GM19240 (cell line): ENCODE results near the gene HEPHL1.
"Not testable (repeated sequence)": the region's sequence is repeated elsewhere in the genome, so short reads cannot be mapped to it uniquely, and the experiment has no call there.

Experiments used
- DNase-seq: peaks from one replicate; pipeline ENCODE4 v3.0.0; 2011; ENCODE audit warnings: low spot score; ENCODE audit not compliant: insufficient read length

HEPHL1 gene

GRCh38 chr11:94089341-94089740, 68.2 kb downstream of the HEPHL1 start:
- no peak for DNase-seq

DNA sequence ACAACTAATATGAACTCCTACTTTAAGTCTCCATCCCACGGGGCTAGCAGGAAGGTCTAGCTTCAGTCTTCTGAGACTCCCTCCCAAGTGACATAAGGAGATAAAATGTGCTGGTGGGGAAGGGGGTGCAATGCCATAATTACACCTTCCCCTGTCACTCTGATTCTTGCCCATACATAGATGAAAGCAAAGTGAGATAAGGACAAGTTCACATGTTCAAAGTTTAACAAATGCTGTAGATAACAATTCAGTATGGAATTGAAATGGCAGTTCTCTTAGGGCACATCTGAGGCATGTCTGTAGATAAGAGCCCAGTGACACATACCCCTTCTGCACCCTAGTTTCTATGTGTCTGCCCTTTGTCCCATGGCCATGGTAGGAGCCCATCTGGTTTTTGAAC, 69.2 kb downstream of the HEPHL1 start:
- no peak for DNase-seq

- no peak for DNase-seq
Measured at GRCh38 chr11:94091091-94091490, 69.9 kb downstream of the HEPHL1 start.

DNA sequence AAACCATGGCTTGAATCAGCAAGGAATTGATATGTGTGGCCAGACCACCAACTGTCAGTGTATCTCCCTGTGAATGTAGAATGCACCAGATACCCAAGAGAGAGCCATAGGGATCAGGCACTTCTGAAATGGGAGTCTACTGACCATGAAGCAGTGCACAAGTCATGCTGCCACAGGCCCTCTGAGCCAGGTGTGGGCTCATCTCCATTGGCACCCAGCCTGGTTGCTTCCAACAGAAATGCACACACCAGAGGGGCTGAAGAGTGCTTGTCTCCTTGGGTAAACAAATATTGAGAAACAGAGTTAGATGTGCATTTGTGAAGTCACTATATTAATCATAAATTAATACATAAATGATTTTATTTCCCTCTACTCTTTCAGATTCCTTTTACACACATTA, 79.1 kb downstream of the HEPHL1 start:
- no peak for DNase-seq

GRCh38 chr11:94103471-94103870, 82.3 kb downstream of the HEPHL1 start:
- no peak for DNase-seq

- no peak for DNase-seq
Measured at GRCh38 chr11:94104734-94105133, 83.6 kb downstream of the HEPHL1 start.

GRCh38 chr11:94106716-94107115, 85.6 kb downstream of the HEPHL1 start:
- DNase-seq: no peak

DNA sequence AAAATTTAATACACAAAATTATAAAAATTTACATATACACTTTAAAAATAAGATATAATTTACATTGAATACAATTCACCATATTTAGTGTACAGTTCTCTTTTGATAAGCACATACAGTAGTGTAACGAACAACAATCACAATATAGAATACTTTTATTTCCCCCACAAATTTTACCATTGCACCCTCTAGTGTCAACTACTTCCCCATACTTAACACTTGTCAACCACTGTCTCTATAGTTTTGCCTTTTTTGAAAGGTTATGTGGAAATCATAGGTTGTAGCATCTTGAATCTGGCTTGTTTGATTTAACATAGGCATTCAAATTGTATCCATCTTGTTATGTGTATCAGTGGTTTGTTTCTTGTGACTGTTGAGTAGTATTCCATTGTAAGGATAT, 86.2 kb downstream of the HEPHL1 start:
- no peak for DNase-seq

GRCh38 chr11:94111241-94111640, 90.1 kb downstream of the HEPHL1 start:
- DNase-seq: no peak

- DNase-seq: no peak
Measured at GRCh38 chr11:94111660-94112059, 90.5 kb downstream of the HEPHL1 start.

DNA sequence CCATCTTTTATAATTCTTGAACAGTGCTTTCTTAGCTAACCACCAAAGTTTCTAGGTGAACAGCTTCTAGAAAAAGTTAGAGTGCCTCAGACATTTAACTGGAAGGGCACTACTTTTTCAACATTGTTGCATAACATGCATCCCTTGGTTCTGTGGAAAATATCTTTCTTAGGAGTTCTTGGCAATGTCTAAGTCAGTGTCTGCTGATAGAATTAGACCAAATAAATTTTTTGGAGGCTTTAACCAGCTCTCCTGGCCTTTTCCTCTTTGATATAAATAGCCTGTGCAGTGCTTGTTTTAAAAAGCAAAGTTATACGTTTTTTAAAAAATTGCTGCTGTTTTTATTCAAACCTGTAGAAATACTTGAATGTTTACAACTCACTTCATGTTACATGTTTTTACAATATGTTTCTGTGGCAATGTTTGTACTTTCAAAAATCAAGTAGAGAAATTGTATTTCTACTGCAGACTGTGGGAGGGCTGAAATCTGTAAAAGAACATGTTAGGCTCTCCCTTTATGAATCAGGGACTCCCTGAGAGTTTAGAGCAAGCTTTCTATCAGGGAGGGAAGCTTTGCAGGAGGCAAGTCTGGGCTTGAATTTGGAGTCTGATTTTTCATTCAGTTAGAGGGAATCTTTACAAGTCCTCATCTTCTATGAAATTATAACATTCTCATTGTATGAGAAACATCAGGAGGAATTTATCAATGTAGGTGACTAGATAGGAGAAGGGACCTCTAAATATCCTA, 91.2 kb downstream of the HEPHL1 start:
- no peak for DNase-seq

DNA sequence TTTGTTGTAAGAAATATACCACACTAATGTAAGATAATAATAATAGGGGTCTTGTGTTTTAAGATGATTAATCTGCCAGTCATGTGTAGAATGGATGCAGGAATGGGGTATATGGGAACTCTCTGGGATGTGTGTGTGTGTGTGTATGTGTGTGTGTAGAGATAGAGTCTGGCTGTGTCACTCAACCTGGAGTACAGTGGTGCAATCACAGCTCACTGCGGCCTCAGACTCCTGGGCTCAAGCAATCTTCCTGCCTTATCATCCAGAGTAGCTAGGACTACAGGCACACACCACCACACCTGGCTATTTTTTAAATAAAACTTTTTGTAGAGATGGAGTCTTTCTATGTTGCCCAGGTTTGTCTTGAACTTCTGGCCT, 96.0 kb downstream of the HEPHL1 start:
- no peak for DNase-seq

DNA sequence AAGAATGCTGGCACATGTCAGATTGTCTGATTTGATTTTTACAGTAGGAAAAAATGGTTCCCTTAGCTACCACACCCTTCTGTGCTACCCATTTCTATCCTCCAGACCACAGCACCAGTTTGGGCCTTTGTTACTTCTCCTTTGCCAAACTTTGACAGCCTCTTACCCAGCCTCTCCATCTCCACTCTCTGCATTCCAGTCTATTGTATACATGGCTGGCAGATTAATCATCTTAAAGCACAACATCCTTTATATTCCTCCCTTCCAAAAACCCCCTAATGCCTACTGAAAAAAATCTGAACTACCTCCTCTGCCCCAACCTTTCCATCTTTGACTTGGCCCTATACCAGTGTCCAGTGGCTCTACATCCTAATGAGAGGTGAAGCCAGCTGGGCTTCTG, 96.7 kb downstream of the HEPHL1 start:
- no peak for DNase-seq

GRCh38 chr11:94119676-94120075, 98.5 kb downstream of the HEPHL1 start:
- not testable (repeated sequence) for DNase-seq

DNA sequence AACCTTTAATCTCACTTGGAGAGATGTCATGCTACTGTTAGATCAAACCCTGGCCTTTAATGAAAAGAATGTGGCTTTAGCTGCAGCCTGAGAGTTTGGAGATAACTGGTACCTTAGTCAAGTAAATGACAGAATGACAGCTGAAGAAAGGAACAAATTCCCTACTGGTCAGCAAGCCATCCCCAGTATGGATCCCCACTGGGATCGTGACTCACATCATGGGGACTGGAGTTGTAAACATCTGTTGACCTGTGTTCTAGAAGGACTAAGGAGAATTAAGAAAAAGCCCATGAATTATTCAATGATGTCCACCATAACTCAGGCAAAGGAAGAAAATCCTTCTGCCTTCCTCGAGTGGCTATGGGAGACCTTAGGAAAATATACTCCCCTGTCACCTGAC, 99.4 kb downstream of the HEPHL1 start:
- not testable (repeated sequence) for DNase-seq

GRCh38 chr11:94120946-94121345, 99.8 kb downstream of the HEPHL1 start:
- no peak for DNase-seq

DNA sequence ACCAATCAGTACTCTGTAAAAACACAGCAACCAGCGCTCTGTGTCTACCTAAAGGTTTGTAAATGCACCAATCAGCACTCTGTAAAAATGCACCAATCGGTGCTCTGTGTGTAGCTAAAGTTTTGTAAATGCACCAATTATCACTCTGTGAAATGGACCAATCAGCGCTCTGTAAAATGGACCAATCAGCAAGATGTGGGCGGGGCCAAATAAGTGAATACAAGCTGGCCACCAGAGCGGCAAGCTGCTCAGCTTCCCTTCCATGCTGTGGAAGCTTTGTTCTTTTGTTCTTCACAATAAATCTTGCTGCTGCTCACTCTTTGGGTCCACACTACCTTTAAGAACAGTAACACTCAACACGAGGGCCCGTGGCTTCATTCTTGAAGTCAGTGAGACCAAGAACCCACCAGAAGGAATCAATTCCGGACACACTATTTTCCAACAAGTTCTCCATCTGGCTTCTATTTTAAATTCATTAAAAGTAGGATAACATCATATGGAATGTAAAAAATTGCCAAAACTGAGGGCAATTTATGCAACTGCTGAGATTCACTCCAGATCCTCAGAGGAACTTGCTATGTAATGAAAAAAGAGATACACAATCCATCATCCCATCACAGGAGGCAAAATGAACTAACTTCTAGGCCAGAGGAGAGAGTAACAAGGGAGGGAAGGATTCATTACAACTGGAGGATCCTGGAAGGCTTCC, 104.4 kb downstream of the HEPHL1 start:
- DNase-seq: no peak

DNA sequence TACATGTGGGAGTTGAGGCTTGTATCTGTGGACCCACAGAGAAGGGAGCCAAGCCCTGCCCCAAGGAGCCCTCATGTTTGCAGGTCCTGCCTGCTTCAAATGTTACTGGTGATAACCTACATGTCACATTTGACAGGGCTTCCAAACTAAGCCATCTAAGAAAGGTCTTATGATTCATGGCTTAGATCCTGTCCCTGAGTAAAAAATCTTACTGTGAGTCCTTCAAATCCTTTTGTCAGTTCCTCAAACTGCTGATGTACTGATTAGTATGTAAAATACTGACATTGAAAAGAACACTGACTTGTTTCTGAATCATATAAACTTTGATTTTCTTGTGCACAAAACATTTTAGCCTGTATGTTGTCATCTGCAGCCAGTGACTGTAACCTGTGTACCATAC, 106.5 kb downstream of the HEPHL1 start:
- DNase-seq: no peak

GRCh38 chr11:94128291-94128745, 107.2 kb downstream of the HEPHL1 start:
- no peak for DNase-seq

GRCh38 chr11:94128746-94129511, 107.8 kb downstream of the HEPHL1 start, which contains the start of gene PANX1:
TSS of gene PANX1 (plus strand) at chr11:94128841. CDS start at chr11:94129313, 472 bp downstream.
- peak; percentile 52 for DNase-seq

DNA sequence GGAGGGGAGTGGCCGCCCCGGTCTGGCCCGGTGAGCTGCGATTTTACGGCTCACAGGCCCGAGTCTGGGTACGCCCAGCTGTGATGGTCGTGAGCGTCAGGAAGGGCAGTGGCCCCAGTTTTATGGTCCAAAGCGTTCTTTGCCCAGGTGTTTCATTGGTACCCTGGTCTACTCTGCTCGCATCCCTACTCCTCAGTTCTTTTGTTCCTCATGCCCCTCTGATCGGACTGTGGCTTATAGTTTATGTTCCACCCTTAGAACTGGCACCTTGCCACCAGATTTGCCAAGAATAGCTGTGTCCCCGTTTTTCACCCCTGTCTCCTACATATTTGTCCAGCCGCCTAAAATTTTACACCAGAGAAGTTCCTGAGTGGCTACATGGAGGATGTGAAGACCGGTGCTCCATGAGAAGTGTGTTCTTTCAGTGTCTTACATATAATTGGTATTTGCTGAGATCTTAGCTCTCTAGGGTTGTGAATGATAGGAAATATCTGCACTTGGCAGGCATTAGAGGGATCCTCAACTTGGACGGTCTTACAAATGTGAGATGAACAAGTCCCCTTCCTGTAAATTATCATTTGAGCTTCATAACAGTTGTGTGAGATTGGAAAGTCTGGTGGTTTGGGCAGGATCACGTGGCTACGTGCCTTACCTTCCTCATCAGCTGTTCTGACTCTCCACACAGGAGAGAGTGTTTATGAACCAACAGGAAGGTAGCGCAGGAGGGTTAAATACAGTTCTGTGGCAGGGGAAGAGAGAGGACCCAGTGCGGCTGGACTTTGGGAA, 108.6 kb downstream of the HEPHL1 start:
- DNase-seq: no peak
